HS-5 (cell line): ENCODE results near the gene TBCD.
"Not testable (repeated sequence)": the region's sequence is repeated elsewhere in the genome, so short reads cannot be mapped to it uniquely, and the experiment has no call there.

ENCODE experiments used
- DNase-seq: peaks from one replicate; pipeline ENCODE4 v3.0.0-alpha.2; 2012; ENCODE audit warnings: low read depth

Gene TBCD

GRCh38 chr17:82957961-82958561 lies 206.2 kb downstream of the TBCD start:
- no peak for DNase-seq

- no peak for DNase-seq
Observed at GRCh38 chr17:82959242-82959930, 207.5 kb downstream of the TBCD start.

DNA sequence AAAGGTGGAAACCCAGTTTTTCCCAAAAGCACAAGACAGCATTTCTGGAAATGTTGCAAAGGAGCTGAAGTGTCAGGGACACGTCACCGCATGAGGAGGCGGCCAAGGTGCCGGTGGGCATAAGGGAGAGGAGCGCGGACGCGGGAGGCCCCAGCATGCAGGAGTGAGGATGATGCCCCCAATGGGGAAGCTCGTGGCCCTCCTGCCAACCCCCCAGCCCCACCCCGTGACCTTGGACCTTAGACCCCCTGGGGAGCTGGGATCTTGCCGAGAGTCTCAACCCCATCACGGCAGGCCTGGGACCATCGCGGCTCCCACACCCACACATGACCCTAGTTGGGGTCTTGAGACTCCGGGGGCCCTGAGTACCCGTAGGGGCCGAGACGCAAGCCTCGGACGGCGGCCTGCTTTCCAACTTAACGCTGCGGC lies 208.1 kb downstream of the TBCD start:
- DNase-seq, result no peak

DNA sequence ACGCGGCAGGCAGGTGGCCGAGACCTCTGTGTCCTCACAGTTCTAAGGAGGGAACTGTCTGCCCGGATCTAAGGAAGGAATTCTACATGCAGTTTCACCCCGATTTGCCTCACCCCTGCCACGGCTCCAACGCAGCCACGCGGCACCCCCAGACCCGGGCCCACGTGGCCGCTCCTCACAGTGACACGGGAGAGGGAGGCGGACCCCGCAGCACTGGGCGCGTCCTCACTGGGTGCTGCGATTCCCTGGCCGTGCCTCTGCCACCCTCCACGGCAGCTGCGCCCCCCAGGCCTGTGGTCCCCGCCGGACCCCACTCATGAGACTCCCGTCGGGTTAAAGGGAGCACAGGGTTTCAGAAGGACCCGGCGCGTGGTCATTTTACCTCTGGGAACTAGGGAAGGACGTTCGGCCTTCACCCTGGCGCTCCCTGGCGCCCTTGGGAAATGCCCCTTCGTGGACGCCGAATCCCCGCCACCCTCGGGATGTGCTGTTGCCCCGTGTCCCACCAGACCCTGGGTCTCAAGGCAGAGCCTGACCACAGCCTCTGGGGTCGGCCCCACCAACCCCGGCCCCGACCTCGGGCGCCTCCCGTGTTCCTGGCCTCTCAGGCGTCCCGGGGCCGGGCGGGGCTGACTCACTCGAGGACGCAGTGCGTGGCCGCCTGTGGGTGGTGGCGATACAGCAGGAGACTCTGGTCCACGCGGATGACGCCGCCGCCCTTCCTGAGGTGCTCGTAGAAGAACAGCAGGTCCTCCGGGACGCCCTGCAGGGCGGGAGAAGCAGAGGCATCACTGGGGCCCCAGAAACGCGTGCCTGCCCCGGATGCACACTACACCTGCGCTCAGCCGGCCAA lies 208.8 kb downstream of the TBCD start:
- DNase-seq, result no peak

GRCh38 chr17:82961366-82962162 lies 209.7 kb downstream of the TBCD start:
- DNase-seq, result no peak

DNA sequence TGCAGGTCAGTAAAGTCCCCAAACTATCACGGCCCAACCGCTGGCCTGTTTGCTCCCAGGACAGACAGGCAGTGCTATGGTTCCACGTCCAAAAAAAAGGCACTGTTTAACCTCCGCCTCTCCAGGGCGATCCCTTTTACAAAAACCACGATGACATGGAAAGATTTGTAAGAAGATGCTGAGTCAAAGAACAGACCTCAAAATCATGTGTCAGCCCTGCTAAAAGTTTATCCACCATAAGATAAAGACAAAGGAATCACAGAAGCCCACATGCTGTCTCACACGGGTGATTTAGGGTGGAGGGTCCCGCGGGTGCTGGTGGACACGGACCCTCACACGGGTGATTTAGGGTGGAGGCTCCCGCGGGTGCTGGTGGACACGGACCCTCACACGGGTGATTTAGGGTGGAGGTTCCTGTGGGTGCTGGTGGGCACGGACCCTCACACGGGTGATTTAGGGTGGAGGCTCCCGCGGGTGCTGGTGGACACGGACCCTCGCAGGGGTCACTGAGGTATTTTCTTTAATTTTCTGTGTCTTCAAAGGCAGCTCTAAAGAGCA lies 210.4 kb downstream of the TBCD start:
- no peak for DNase-seq

DNA sequence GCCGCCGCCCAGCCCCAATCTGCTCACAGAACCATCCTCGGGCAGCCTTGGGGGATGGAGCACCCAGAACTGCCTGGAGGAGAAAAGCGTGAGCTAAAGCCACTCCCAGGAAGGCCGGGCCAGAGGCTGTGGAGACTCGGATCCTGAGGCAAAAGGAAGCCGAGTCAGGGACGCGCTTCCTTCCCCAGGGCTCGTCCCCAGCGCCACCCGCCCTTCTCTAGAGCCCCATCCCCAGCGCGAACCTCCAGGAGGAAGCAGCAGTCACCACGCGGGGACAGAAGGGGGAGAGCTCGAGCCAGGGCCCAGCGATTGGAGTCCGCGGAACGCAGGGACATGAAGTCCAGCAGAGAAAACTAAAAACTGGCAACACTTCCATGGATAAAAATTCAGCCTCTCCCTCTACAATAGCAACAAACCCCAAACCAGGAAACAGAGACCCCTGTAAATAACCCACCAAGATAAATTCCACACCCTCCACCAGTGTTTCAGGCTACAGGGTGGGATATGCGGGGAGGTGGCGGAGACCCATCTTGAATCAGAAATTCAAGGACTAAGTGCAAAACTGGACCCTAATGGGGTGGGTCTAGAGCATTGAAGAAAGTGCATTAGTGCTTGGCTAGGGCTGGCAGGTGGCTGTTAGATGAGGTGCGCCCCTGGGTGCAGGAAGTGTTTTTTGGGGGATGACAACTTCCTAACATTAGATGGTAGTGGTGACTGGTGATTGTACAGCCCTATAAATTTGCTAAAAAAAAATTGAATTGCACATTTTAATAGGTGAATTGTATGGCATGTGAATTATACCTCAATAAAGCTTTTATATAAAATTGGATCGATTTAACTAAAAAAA lies 211.5 kb downstream of the TBCD start:
- DNase-seq, result no peak

DNA sequence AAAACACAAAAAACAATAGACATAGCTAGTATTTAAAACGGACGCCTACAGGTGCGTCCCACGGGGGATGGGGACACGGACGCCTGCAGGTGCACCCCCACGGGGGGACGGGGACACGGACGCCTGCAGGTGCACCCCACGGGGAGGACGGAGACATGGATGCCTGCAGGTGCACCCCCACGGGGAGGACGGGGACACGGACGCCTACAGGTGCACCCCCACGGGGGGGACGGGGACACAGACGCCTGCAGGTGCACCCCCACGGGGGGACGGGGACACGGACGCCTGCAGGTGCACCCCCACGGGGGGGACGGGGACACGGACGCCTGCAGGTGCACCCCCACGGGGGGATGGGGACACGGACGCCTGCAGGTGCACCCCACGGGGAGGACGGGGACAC lies 212.6 kb downstream of the TBCD start:
- DNase-seq, result not testable (repeated sequence)

GRCh38 chr17:82964851-82965341 lies 213.0 kb downstream of the TBCD start:
- DNase-seq, result no peak

DNA sequence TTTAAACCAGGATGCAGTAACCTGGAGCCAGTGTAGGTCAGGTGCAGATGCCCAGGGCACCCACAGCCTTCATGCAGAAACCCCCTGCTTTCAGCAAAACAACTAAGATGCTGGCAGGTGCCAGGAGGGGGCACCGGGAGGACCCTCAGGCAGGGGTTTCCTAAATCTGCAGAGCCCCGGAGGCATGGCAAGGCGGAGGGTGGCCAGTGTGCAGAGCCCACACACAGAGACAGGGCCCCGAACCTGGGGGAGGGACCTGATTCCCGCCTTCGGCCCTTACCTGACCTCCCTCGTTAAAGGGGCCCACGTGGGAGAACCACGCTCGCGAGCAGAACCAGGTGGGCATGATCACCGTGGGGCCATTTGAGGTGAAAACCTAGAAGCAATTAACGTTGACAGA lies 213.5 kb downstream of the TBCD start:
- no peak for DNase-seq

- DNase-seq, result no peak
Observed at GRCh38 chr17:82966415-82966814, 214.6 kb downstream of the TBCD start.

- no peak for DNase-seq
Observed at GRCh38 chr17:82967268-82968032, 215.6 kb downstream of the TBCD start.

DNA sequence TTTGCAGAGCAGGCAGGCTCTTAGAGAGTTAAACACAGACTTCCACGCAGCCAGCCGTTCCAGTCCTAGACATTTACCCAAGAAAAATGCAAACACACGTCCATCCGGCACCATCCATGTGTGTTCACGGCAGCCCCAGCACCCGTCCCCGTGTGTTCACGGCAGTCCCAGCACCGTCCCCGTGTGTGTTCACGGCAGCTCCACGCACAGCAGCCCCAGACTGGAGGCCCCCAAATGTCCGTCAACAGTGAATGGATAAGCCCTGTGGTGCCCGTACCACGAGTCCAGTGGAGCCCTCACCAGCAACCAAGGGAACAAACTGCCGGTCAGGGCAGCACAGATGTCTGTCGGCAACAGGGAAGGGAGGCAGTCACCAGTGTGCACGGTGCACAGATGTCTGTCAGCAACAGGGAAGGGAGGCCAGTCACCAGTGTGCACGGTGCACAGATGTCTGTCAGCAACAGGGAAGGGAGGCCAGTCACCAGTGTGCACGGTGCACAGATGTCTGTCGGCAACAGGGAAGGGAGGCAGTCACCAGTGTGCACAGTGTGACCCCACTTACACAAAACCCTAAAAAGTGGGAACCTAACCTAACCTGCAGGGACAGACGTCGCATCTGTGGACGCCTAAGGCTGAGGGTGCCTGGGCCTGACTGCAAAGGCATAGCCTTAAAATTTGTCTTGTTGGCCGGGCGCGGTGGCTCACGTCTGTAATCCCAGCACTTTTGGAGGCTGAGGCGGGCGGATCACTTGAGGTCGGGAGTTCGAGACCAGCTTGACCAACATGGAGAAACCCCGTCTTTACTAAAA lies 216.4 kb downstream of the TBCD start:
- DNase-seq, result not testable (repeated sequence)

DNA sequence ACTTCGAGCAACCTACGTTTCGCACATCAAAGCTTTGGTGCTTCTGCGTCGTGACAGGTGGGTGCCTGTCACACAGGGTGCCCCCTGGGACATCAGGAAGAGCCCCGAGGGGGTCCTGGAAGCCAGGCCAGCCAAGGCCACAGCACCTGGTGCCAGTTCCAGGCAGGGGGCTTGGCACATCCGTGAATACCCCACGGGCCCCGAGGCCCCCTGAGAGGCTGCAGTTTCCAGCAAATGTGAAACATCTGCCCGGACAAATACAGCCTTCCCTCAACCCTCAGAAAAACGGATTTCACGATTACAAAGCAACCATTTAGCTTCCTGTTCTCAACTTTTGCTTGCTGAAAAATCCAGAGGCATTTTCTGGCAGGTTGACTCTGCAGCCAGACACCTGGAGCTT lies 218.2 kb downstream of the TBCD start:
- DNase-seq, result no peak

DNA sequence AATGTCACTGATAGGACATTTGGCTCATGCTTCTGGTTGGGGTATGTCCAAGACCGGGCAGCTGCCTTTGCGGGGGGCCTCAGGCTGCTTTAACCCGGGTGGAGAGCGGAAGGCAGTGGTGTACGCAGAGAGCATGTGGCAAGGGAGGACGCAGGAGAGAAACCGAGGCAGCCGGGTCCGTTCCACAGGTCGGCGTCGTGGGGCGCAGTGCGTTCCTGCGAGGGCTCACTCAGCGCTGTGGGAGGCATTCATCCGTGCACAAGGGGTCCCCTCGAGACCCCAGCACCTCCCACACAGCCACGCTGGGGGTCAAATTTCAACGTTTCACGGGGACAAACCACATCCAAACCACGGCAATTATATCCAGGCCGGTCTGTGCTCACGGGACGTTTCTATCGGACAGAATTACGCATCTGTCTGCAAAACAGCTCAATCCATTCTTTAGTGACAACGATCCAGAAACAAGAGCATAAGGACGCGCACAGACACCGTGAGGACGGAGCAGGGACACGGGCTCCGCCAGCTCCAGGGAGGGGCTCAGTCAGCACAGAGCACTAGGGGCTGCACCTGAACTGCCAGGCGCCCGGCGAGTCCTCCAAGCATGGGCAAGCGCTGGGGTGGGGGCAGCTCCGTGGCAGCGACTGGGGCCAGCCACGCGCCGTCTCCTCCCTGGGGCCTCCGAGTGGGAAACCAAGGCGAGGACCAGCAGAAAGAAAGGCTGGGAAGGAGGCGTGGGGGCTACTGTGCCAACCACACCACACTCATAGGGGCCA lies 219.1 kb downstream of the TBCD start:
- no peak for DNase-seq

GRCh38 chr17:82972836-82973372 lies 221.0 kb downstream of the TBCD start:
- DNase-seq, result no peak

DNA sequence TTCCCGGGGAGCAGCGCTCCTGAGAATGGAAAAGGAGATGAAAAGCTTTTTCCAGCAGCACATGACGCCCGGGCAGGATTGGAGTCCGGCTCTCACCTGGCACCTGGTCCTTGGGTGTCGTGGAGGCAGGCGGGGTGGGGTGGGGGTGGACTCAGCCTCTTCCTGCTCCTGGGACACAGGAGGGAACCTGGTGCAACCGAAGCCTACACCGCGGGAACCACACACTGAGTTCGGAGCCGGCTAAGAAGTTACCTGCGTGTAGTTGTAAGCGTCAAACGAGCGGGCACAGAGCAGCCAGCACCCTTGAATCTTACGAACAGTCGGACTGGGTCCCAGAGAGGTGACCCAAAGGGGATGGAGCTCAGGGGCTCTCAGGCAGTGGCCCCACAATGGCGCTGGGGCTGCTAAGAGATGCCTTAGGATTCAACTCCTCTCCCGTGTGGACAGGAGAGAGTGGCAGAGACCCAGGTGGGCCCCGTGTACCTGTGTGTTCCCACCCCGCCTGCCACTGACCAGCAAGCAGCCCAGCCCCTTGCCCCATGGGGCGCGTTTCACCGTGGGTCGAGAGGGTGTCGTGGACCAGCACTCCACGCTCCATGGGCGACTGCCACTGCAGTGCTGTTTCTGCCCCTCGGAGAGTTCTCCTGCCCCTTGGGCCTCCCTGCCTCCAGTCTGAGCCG lies 221.7 kb downstream of the TBCD start:
- DNase-seq, result no peak
